HepG2 (cell line): ENCODE data around the gene CFAP100.

Experiments used
- CREBL2 ChIP-seq: sonication (generic); formaldehyde crosslinking; IDR thresholded peaks from 2 replicates; pipeline ENCODE4 v1.8.1; 2023; ENCODE audit warnings: missing genetic modification reagents, mild to moderate bottlenecking, borderline replicate concordance
- CTCF ChIP-seq: sonication (generic); formaldehyde crosslinking; IDR thresholded peaks from 2 replicates; pipeline ENCODE4 v1.5.0; 2020; ENCODE audit warnings: mild to moderate bottlenecking, missing genetic modification reagents, moderate library complexity
- DDIT3 ChIP-seq: sonication (generic); formaldehyde crosslinking; IDR thresholded peaks from 2 replicates; pipeline ENCODE4 v1.4.0; 2020; ENCODE audit warnings: mild to moderate bottlenecking, missing genetic modification reagents
- EZH2 ChIP-seq: conservative IDR thresholded peaks from 2 replicates; pipeline ENCODE4 v1.6.1; 2012; ENCODE audit warnings: mild to moderate bottlenecking, low read depth, low read length, moderate library complexity
- FOXK1 ChIP-seq: sonication (generic); formaldehyde crosslinking; IDR thresholded peaks from 2 replicates; pipeline ENCODE4 v1.4.0; 2020; ENCODE audit warnings: low read depth, missing genetic modification reagents, borderline replicate concordance
- POLR2A ChIP-seq, 2 experiments: IDR thresholded peaks; 2 replicates each; pipeline ENCODE4 v1.6.1; 2011; ENCODE audit warnings: low read depth in 2 of 2, low read length in 2 of 2, mild to moderate bottlenecking in 1 of 2, moderate library complexity in 1 of 2; ENCODE audit not compliant: insufficient read depth in 1 of 2
- POLR2AphosphoS5 ChIP-seq: IDR thresholded peaks from 2 replicates; pipeline ENCODE4 v1.6.1; 2012; ENCODE audit warnings: low read depth, low read length
- RBFOX2 ChIP-seq: fragments of 200-400 bp; formaldehyde crosslinking; IDR thresholded peaks from 2 replicates; pipeline ENCODE4 v1.6.1; 2017; ENCODE audit warnings: low read depth, mild to moderate bottlenecking, low read length
- REST ChIP-seq, 2 experiments: IDR thresholded peaks; 2 replicates each; pipeline ENCODE4 v1.6.1; 2011 to 2012; ENCODE audit warnings: low read length in 2 of 2, borderline replicate concordance in 1 of 2, low read depth in 1 of 2, mild to moderate bottlenecking in 1 of 2, moderate library complexity in 1 of 2
- SMC3 ChIP-seq: IDR thresholded peaks from 2 replicates; pipeline ENCODE4 v1.6.1; 2011; ENCODE audit warnings: low read length, improper control_type of control experiment
- XRCC5 ChIP-seq: fragments of 200-400 bp; formaldehyde crosslinking; optimal IDR thresholded peaks from 2 replicates; pipeline ENCODE3; 2017; ENCODE audit warnings: mild to moderate bottlenecking, low read length
- ZNF136 ChIP-seq: sonication (generic); formaldehyde crosslinking; IDR thresholded peaks from 2 replicates; pipeline ENCODE4 v1.8.1; 2022; ENCODE audit warnings: low read depth, mild to moderate bottlenecking, moderate library complexity, missing genetic modification reagents
- ZNF501 ChIP-seq: sonication (generic); formaldehyde crosslinking; IDR thresholded peaks from 2 replicates; pipeline ENCODE4 v1.5.1; 2020; ENCODE audit warnings: mild to moderate bottlenecking, moderate library complexity, missing genetic modification reagents

- TF ChIP-seq POLR2AphosphoS5: no peak
- TF ChIP-seq FOXK1: no peak
- TF ChIP-seq CREBL2 (CRISPR knock-in tag): no peak
- no peak for TF ChIP-seq RBFOX2
- no peak for TF ChIP-seq SMC3
- TF ChIP-seq REST (IDR thresholded peaks at IDR 0.05; ENCODE audit: borderline replicate concordance in 1 of 2, low read depth in 1 of 2, low read length in 2 of 2): no peak
- no peak for TF ChIP-seq ZNF136 (CRISPR knock-in tag)
- no peak for TF ChIP-seq CTCF (CRISPR knock-in tag)
- TF ChIP-seq XRCC5: no peak
- no peak for TF ChIP-seq EZH2
- no peak for TF ChIP-seq POLR2A (IDR thresholded peaks at IDR 0.05; ENCODE audit: insufficient read depth in 1 of 2, low read depth in 2 of 2, low read length in 2 of 2)
- TF ChIP-seq ZNF501 (CRISPR knock-in tag): no peak
- no peak for TF ChIP-seq DDIT3 (CRISPR knock-in tag)
These were observed 45.6 kb upstream of the CFAP100 start for GRCh38 chr3:126349071-126349470.
